HG03095 (cell line): ENCODE data around the gene MIF4GD.

Source experiments
- ATAC-seq: cut with Tn5 transposase; IDR thresholded peaks from one replicate; pipeline ENCODE4 v1.9.1; 2021; ENCODE audit warnings: moderate library complexity; ENCODE audit not compliant: unreplicated experiment

The MIF4GD gene

GRCh38 chr17:75238684-75239191 lies 32.3 kb downstream of the MIF4GD start:
- ATAC-seq, result no peak

- no peak for ATAC-seq
Measured at GRCh38 chr17:75238020-75238580, 32.9 kb downstream of the MIF4GD start.

GRCh38 chr17:75237100-75238014 lies 33.7 kb downstream of the MIF4GD start:
- ATAC-seq, result no peak

- ATAC-seq, result no peak
Measured at GRCh38 chr17:75232786-75233185, 38.2 kb downstream of the MIF4GD start.

- no peak for ATAC-seq
Measured at GRCh38 chr17:75231741-75232464, 39.1 kb downstream of the MIF4GD start.

- ATAC-seq, result no peak
Measured at GRCh38 chr17:75231071-75231470, 40.0 kb downstream of the MIF4GD start.

- no peak for ATAC-seq
Measured at GRCh38 chr17:75228847-75229246, 42.2 kb downstream of the MIF4GD start.

- ATAC-seq, result no peak
Measured at GRCh38 chr17:75228305-75228704, 42.7 kb downstream of the MIF4GD start.

GRCh38 chr17:75227729-75228128 lies 43.3 kb downstream of the MIF4GD start:
- no peak for ATAC-seq

- ATAC-seq, result no peak
Measured at GRCh38 chr17:75225016-75225415, 46.0 kb downstream of the MIF4GD start.

- no peak for ATAC-seq
Measured at GRCh38 chr17:75219815-75220214, 51.2 kb downstream of the MIF4GD start.

GRCh38 chr17:75218131-75218530 lies 52.9 kb downstream of the MIF4GD start:
- no peak for ATAC-seq
